ENCODE measurements around the gene CELF3.
A peak's percentile ranks its signal among the peaks of the same experiment; 100 is the strongest.

- TF ChIP-seq POLR2A (IDR thresholded peaks at IDR 0.05) (peak in 1 of 2 donors; percentile 67), CTCF (IDR thresholded peaks at IDR 0.05) (no peak)
These were observed 46.6 kb upstream of the CELF3 start, which contains the start of gene MRPL9 for GRCh38 chr1:151762941-151763921.

Data from thyroid gland (tissue), 4 donors.